SU-DHL-6 (cell line): Measurements from ENCODE around the gene ITGA11.

Experiments
- EZH2phosphoT487 ChIP-seq: fragments of 200-600 bp; sonication (generic), shearing (Covaris generic); conservative IDR thresholded peaks from 2 replicates; pipeline ENCODE4 v1.6.1; 2018; ENCODE audit warnings: mild to moderate bottlenecking, antibody characterized with exemption, low read length, moderate library complexity, mixed read lengths
- TF ChIP-seq, protein P1 (sequence below): fragments of 200-600 bp; sonication (generic); IDR thresholded peaks from one replicate; pipeline ENCODE4 v1.5.1; 2017; ENCODE audit warnings: antibody characterized with exemption, mild to moderate bottlenecking, low read length, moderate library complexity; ENCODE audit not compliant: insufficient read depth, poor library complexity, severe bottlenecking

DNA sequence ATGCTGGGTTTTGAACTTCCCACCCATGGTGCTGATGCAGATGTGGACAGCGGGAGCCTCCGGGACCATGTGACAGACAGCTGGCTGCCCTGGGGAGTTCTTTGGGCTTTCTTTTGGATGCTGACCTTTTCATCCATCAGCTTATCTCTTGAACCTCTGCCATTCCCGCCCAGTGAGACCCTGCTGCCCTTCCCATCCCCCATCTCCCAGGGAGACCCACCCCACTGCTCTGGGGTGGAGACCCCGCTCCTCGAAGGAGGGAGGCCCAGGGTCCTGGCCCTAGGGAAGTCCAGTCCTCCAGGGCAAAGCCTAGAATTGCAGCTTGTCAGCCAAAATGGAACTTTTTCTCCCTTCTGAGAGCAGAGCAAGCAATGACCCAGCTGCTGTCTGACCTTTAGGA, 64.0 kb downstream of the ITGA11 start:
- TF ChIP-seq, protein P1, sequence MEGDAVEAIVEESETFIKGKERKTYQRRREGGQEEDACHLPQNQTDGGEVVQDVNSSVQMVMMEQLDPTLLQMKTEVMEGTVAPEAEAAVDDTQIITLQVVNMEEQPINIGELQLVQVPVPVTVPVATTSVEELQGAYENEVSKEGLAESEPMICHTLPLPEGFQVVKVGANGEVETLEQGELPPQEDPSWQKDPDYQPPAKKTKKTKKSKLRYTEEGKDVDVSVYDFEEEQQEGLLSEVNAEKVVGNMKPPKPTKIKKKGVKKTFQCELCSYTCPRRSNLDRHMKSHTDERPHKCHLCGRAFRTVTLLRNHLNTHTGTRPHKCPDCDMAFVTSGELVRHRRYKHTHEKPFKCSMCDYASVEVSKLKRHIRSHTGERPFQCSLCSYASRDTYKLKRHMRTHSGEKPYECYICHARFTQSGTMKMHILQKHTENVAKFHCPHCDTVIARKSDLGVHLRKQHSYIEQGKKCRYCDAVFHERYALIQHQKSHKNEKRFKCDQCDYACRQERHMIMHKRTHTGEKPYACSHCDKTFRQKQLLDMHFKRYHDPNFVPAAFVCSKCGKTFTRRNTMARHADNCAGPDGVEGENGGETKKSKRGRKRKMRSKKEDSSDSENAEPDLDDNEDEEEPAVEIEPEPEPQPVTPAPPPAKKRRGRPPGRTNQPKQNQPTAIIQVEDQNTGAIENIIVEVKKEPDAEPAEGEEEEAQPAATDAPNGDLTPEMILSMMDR = no peak
- no peak for TF ChIP-seq EZH2phosphoT487
